B cell (primary cell): ENCODE measurements around the gene NRL.

Experiments
- EZH2 ChIP-seq: IDR thresholded peaks from 2 replicates; pipeline ENCODE4 v1.6.1; 2012; ENCODE audit warnings: borderline replicate concordance, low read depth, mild to moderate bottlenecking, moderate library complexity, low read length; ENCODE audit not compliant: insufficient read depth, poor library complexity, severe bottlenecking
- TF ChIP-seq, protein P1 (sequence below): fragments of 200-600 bp; IDR thresholded peaks from one replicate; pipeline ENCODE4 v1.8.0; 2022; ENCODE audit warnings: antibody characterized with exemption, mild to moderate bottlenecking

DNA sequence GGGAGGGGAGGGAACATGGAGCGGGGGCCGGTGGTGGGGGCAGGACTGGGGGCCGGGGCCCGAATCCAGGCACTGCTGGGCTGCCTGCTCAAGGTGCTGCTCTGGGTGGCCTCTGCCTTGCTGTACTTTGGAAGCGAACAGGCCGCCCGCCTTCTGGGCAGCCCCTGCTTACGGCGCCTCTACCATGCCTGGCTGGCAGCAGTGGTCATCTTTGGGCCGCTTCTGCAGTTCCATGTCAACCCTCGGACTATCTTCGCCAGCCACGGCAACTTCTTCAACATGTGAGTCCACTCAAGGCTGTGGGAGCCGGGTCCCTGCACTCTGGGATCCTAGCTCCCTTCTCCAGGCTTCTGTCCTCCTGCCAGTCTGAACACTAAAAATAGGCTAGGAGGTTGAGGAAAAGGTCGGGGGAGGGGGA is 16.8 kb upstream of the NRL start:
- TF ChIP-seq, protein P1, sequence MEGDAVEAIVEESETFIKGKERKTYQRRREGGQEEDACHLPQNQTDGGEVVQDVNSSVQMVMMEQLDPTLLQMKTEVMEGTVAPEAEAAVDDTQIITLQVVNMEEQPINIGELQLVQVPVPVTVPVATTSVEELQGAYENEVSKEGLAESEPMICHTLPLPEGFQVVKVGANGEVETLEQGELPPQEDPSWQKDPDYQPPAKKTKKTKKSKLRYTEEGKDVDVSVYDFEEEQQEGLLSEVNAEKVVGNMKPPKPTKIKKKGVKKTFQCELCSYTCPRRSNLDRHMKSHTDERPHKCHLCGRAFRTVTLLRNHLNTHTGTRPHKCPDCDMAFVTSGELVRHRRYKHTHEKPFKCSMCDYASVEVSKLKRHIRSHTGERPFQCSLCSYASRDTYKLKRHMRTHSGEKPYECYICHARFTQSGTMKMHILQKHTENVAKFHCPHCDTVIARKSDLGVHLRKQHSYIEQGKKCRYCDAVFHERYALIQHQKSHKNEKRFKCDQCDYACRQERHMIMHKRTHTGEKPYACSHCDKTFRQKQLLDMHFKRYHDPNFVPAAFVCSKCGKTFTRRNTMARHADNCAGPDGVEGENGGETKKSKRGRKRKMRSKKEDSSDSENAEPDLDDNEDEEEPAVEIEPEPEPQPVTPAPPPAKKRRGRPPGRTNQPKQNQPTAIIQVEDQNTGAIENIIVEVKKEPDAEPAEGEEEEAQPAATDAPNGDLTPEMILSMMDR, result no peak
- no peak for TF ChIP-seq EZH2
